RWPE2 (cell line): ENCODE results near the gene E4F1.

Experiments
- ATAC-seq: fragments of 200-7000 bp; cut with Tn5 transposase; 3 replicates; pipeline ENCODE4 v1.9.1; 2021; ENCODE audit warnings: low read depth
- DNase-seq: peaks from one replicate; pipeline ENCODE4 v3.0.0-alpha.2; 2020; ENCODE audit warnings: low spot score
- H3K27ac ChIP-seq: fragments of 450-650 bp; 2 replicates; pipeline ENCODE4 v1.5.1; 2017; ENCODE audit warnings: mild to moderate bottlenecking; ENCODE audit not compliant: poor library complexity, severe bottlenecking
- H3K27me3 ChIP-seq: fragments of 250-450 bp; sonication (Bioruptor Pico); 2 replicates; pipeline ENCODE4 v1.5.1; 2021; ENCODE audit warnings: mild to moderate bottlenecking, moderate library complexity; ENCODE audit not compliant: insufficient read depth, poor library complexity, severe bottlenecking
- H3K36me3 ChIP-seq: fragments of 250-450 bp; sonication (Bioruptor Pico); 2 replicates; pipeline ENCODE4 v1.5.1; 2020; ENCODE audit warnings: low read depth, mild to moderate bottlenecking, moderate library complexity
- H3K4me1 ChIP-seq: fragments of 250-450 bp; sonication (Bioruptor Pico); 2 replicates; pipeline ENCODE4 v1.5.1; 2021; ENCODE audit warnings: mild to moderate bottlenecking, moderate library complexity; ENCODE audit not compliant: insufficient read depth, poor library complexity, severe bottlenecking
- H3K4me3 ChIP-seq: fragments of 250-450 bp; sonication (Bioruptor Pico); 2 replicates; pipeline ENCODE4 v1.5.1; 2021; ENCODE audit warnings: mild to moderate bottlenecking, moderate library complexity; ENCODE audit not compliant: severe bottlenecking
- H3K9me3 ChIP-seq: fragments of 250-450 bp; sonication (Bioruptor Pico); 2 replicates; pipeline ENCODE4 v1.5.1; 2021; ENCODE audit warnings: mild to moderate bottlenecking, moderate library complexity; ENCODE audit not compliant: severe bottlenecking
- TF ChIP-seq, protein P1 (sequence below): fragments of 450-650 bp; IDR thresholded peaks from one replicate; pipeline ENCODE4 v1.5.1; 2017; ENCODE audit warnings: mild to moderate bottlenecking, moderate library complexity; ENCODE audit not compliant: poor library complexity, severe bottlenecking

E4F1 gene

DNA sequence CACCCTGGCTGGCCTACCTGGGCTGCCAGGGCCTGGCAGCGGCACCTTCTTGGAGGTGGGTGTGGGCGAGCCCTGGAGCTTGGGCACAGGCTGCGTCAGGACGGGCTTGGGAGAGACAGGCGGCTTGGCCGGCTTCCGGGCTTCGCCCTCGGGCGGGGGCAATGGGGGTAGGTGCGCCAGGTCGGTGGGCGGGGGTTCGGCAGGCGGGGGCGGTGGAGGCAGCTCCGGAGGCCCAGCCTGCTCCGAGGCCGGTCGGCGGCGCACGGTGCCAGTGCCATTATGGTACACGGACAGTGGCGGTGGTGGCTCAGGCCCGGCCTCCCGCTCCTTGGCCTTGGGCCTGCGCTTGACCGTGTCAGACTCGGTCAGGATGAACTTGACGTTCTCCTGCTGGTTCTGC lies 43.8 kb upstream of the E4F1 start:
- Histone ChIP-seq H3K4me1 (peaks cover 5% of the 10 kb centered on the region), H3K9me3 (no peaks in the 10 kb centered on the region), H3K27me3 (no peaks in the 10 kb centered on the region), H3K27ac (no peak overlapping the region), H3K4me3 (no peak overlapping the region), H3K36me3 (peaks cover 27% of the 10 kb centered on the region)
- ATAC-seq, result no peak
- no peak for DNase-seq
- TF ChIP-seq, protein P1, sequence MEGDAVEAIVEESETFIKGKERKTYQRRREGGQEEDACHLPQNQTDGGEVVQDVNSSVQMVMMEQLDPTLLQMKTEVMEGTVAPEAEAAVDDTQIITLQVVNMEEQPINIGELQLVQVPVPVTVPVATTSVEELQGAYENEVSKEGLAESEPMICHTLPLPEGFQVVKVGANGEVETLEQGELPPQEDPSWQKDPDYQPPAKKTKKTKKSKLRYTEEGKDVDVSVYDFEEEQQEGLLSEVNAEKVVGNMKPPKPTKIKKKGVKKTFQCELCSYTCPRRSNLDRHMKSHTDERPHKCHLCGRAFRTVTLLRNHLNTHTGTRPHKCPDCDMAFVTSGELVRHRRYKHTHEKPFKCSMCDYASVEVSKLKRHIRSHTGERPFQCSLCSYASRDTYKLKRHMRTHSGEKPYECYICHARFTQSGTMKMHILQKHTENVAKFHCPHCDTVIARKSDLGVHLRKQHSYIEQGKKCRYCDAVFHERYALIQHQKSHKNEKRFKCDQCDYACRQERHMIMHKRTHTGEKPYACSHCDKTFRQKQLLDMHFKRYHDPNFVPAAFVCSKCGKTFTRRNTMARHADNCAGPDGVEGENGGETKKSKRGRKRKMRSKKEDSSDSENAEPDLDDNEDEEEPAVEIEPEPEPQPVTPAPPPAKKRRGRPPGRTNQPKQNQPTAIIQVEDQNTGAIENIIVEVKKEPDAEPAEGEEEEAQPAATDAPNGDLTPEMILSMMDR, result no peak

DNA sequence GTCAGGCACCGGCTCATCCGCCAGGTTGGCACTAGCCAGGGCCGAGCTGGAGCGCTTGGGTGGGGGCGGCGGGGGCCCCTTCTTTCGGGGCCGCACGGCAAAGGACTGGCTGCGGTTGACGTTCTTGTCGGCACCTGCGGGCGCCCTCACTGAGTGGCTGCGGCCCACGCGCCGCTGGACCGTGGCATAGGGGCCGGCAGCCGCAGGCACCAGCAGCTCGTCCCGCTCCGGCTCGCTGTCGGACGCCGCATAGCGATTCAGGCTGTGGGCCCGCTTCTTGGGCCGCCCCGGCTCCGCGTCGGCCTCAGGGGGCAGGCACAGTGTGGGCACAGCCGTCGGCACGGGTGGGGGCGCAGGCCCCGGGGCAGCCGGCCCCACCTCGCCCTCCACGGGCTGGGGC lies 42.9 kb upstream of the E4F1 start:
- H3K4me1 ChIP-seq, result peaks cover 5% of the 10 kb centered on the region
- H3K36me3 ChIP-seq, result peaks cover 23% of the 10 kb centered on the region
- ATAC-seq, result no peak

DNA sequence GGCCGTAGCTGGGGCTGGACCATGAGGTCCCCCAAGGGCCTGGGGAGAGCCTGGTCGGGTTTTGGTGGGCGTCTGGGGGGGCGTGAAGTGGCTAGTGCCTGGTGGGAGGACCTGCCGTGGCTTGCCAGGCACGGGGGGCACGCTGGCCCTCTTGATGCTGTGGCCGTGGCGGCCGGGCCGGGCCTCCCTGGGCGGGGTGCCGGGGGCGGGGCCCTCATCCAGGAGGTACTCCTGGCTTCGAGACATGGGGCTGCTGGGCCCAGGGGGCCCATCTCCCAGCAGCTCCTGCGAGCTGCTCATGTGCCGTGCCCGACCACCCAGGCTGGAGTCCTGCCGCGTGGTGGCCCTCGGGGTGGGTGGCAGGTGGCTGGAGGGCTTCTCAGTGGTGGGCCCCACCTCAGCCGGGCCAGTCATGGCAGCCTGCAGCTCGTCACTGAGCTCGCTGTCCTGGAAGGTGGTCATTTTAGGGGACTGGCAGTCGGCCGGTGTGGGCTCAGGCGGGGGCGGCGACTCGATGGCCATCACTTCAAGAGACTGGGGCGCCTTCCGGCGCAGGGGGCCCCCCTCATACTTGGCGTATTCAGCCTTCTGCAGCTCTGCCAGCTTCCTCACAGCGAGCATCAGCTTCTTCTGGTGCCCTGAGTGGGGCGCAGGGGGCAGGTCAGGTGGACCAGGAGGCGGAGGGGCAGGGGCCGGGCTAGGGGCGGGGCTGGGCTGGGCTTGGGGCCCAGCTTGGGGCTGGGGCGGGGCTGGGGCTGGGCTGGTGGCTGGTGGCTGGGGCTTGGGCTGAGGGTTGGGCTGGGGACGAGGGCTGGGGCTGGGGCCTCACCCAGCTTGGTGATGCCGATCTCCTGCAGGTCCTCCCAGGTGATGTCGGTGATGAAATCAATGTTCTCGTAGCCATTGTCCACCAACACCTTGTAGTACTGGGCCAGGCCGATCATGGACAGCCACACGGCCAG lies 42.1 kb upstream of the E4F1 start:
- no peak overlapping the region for H3K27ac ChIP-seq

More for the DNA sequence above, 42.9 kb upstream of the E4F1 start:
- Histone ChIP-seq H3K4me3 (no peak overlapping the region), H3K9me3 (no peaks in the 10 kb centered on the region), H3K27me3 (no peaks in the 10 kb centered on the region), H3K27ac (no peak overlapping the region)
- no peak for DNase-seq
- TF ChIP-seq, protein P1, result no peak

DNA sequence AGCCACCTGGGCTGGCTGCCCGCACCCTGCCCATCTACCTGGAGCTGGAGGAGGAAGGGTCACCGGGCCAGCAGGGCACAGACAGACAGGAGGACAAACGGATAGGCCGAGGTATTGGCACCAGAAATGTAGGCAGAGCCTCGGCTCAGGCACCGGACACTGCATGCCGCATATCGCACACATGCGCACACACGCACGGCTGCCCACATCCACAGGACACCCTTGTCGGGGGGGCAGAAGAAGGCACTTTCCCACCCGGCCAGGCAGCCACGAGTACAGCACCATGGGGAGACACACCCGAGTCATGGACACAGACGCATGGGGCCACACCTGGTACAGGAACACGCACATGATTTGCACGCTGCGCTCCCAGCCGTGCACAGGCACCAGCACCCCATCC lies 41.4 kb upstream of the E4F1 start:
- H3K4me3 ChIP-seq, result no peak overlapping the region
- H3K9me3 ChIP-seq, result no peaks in the 10 kb centered on the region
- H3K4me1 ChIP-seq, result no peaks in the 10 kb centered on the region
- H3K27ac ChIP-seq, result no peak overlapping the region
- TF ChIP-seq, protein P1, result no peak
- H3K36me3 ChIP-seq, result peaks cover 12% of the 10 kb centered on the region
- H3K27me3 ChIP-seq, result no peaks in the 10 kb centered on the region
- DNase-seq (no peak), ATAC-seq (no peak)

More for the DNA sequence above, 42.1 kb upstream of the E4F1 start:
- DNase-seq (no peak), ATAC-seq (no peak)
- Histone ChIP-seq H3K9me3 (no peaks in the 10 kb centered on the region), H3K4me1 (peaks cover under 1% of the 10 kb centered on the region), H3K27me3 (no peaks in the 10 kb centered on the region), H3K36me3 (peaks cover 15% of the 10 kb centered on the region), H3K4me3 (no peak overlapping the region)
- TF ChIP-seq, protein P1, result no peak

DNA sequence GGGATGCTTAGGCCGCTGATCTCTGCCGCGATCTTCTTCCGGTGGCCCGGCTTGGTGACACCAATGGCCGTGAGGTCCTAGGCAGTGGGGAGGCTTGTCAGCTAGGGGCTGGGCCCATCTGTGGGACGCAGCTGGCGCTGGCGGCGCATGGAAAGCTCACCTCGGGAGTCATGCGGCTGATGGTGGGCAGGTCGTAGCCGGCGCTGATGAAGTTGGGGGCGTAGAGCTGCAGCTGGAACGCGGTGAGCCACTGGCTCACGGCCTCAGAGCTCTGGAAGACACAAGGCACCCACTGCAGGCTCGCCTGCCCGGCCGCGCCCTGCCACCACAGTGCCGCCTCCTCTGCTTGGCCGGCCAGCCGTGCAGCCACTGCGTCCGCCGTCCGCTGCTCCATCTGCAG lies 39.7 kb upstream of the E4F1 start:
- no peaks in the 10 kb centered on the region for H3K4me1 ChIP-seq
- no peaks in the 10 kb centered on the region for H3K9me3 ChIP-seq
- H3K36me3 ChIP-seq, result no peaks in the 10 kb centered on the region
- no peak for DNase-seq
- TF ChIP-seq, protein P1, result no peak
- H3K27ac ChIP-seq, result no peak overlapping the region
- no peak for ATAC-seq
- no peaks in the 10 kb centered on the region for H3K27me3 ChIP-seq
- H3K4me3 ChIP-seq, result no peak overlapping the region
